OCI-M2 (cell line): ENCODE results near the gene CPLX1.
"Not testable (repeated sequence)": the region's sequence is repeated elsewhere in the genome, so short reads cannot be mapped to it uniquely, and the experiment has no call there.

Experiments used
- DNase-seq: peaks from one replicate; lab custom pipeline; 2025; ENCODE audit not compliant: unreplicated experiment; lab: John Stamatoyannopoulos, UW

The CPLX1 gene

GRCh38 chr4:821181-821591 lies 4.7 kb downstream of the CPLX1 start:
- no peak for DNase-seq

GRCh38 chr4:820230-821172 lies 5.4 kb downstream of the CPLX1 start:
- no peak for DNase-seq

- no peak for DNase-seq
Measured at GRCh38 chr4:819401-820229, 6.3 kb downstream of the CPLX1 start.

GRCh38 chr4:818106-818921 lies 7.6 kb downstream of the CPLX1 start:
- no peak for DNase-seq

GRCh38 chr4:815464-816146 lies 10.3 kb downstream of the CPLX1 start:
- no peak for DNase-seq

GRCh38 chr4:814312-814850 lies 11.5 kb downstream of the CPLX1 start:
- DNase-seq = no peak

GRCh38 chr4:813900-814299 lies 12.0 kb downstream of the CPLX1 start:
- no peak for DNase-seq

- DNase-seq = no peak
Measured at GRCh38 chr4:808860-809570, 16.9 kb downstream of the CPLX1 start.

- DNase-seq = no peak
Measured at GRCh38 chr4:807792-808191, 18.1 kb downstream of the CPLX1 start.

- not testable (repeated sequence) for DNase-seq
Measured at GRCh38 chr4:806979-807378, 18.9 kb downstream of the CPLX1 start.

- DNase-seq = no peak
Measured at GRCh38 chr4:804804-805203, 21.1 kb downstream of the CPLX1 start.

- DNase-seq = no peak
Measured at GRCh38 chr4:803884-804283, 22.0 kb downstream of the CPLX1 start.

GRCh38 chr4:801436-802124 lies 24.3 kb downstream of the CPLX1 start:
- DNase-seq = no peak

- no peak for DNase-seq
Measured at GRCh38 chr4:797066-797465, 28.9 kb downstream of the CPLX1 start.

GRCh38 chr4:796206-796605 lies 29.7 kb downstream of the CPLX1 start:
- DNase-seq = no peak

- no peak for DNase-seq
Measured at GRCh38 chr4:795726-796119, 30.2 kb downstream of the CPLX1 start.

- no peak for DNase-seq
Measured at GRCh38 chr4:794900-795725, 30.8 kb downstream of the CPLX1 start.

GRCh38 chr4:793941-794621 lies 31.8 kb downstream of the CPLX1 start:
- no peak for DNase-seq
